ENCODE results near the gene CLK4. TPM values are rescaled to one million over a fixed set of nuclear protein-coding genes. Genes with fewer than 3 reads are reported as not detected.

CLK4 gene
- total RNA-seq, 1 experiment from 2014 or later, result 23.8 TPM

DNA sequence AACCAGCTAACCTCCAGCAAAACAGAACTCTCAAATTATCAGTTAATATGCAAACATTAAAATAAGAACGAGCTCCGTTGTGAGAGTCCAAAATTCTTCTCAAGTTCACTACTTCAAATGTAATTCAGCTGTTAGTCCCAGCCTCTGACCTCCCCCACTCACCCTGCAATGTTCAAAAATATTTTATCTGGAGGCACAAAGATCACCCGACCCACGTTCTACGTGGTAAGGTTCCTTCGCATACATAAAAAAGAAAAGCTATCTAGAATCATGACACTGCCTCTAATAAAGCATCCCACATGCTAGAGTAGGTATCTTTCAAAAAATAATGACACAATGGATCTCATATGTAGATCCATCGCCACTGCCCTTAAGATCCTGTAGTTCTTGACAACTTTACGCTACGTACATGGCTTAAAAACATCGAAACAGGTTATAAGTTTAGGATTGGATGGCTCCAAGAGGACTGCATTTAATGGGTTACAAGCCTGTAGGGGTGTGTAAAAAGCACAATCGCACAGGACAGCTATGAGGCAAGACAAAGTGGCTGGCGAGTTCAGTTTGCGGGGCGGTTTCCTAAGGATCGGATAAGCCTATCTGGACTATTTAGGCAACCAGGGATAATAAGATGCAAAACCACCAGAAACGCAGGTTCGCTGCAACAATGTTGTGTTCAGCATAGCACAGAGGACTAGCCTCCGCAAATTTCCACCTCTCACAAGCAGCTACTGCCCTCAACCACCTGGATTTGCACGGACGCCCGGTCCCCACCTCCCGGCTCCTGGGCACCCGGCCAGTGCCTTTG, 969 bp downstream of the CLK4 start:
- peaks cover 57% of the 10 kb centered on the region for H3K79me2 ChIP-seq (ENCODE audit: low read length)

GRCh38 chr5:178624631-178625546, 2.0 kb downstream of the CLK4 start:
- TF ChIP-seq EZH2phosphoT487 (IDR thresholded peaks at IDR 0.05; ENCODE audit: borderline replicate concordance, low read length) (no peak), CTCF (conservative IDR thresholded peaks at IDR 0.05; ENCODE audit: low read depth, low read length) (no peak), EZH2 (IDR thresholded peaks at IDR 0.05; ENCODE audit: low read length, unreplicated experiment) (no peak)
- H3K9me3 ChIP-seq (ENCODE audit: low read length), result no peaks in the 10 kb centered on the region
- ATAC-seq, result no peak
- H3K4me1 ChIP-seq (ENCODE audit: insufficient read depth, low read length), result peaks cover 27% of the 10 kb centered on the region
- peak overlapping the region; percentile 99 for H3K9ac ChIP-seq (ENCODE audit: low read length)
- H3K36me3 ChIP-seq (ENCODE audit: low read depth, low read length), result peaks cover 28% of the 10 kb centered on the region
- H3K4me3 ChIP-seq (ENCODE audit: low read length), result peak overlapping the region; percentile 87
- DNase-seq, result peak; percentile 50
- no peaks in the 10 kb centered on the region for H3K9me2 ChIP-seq (replicated peaks; ENCODE audit: low read length)
- H3K27ac ChIP-seq (ENCODE audit: low read length), result peak overlapping the region; percentile 79
- peaks cover 60% of the 10 kb centered on the region for H3K79me2 ChIP-seq (ENCODE audit: low read length)
- POLR2A ChIA-PET (ENCODE audit: unreplicated experiment), result no interaction called here
- H2AFZ ChIP-seq (ENCODE audit: low read length), result no peak overlapping the region
- no peaks in the 10 kb centered on the region for H3F3A ChIP-seq (ENCODE audit: low read length, unreplicated experiment)
- peak overlapping the region; percentile 91 for H3K4me2 ChIP-seq (ENCODE audit: low read length)
- H4K20me1 ChIP-seq (ENCODE audit: low read length), result peaks cover 13% of the 10 kb centered on the region; the same call in 1 of the 2 replicates
- intact Hi-C loops (cut with micrococcal nuclease), result loop anchor here (2.0 to 10.0 kb wide), 2 partner anchors 106 to 210 kb away; partner anchors contain the start of gene ZNF354A
- CTCF ChIA-PET, result interaction anchor here (1.1 kb wide), 1 partner anchor 106 kb away, joined by 4 read pairs; no protein-coding TSS in a partner anchor
- no TSS peak for BruUV-seq (replicated peaks)
- H3K27me3 ChIP-seq (ENCODE audit: low read length), result no peaks in the 10 kb centered on the region

More for the DNA sequence above, 969 bp downstream of the CLK4 start:
- ChIA-PET CTCF (no interaction called here), POLR2A (ENCODE audit: unreplicated experiment) (interaction anchor here (0.6 kb wide), 1 partner anchor 73 kb away, joined by 7 read pairs; no protein-coding TSS in a partner anchor)
- Histone ChIP-seq H3K4me1 (ENCODE audit: insufficient read depth, low read length) (peaks cover 35% of the 10 kb centered on the region), H2AFZ (ENCODE audit: low read length) (peak overlapping the region; percentile 82), H3K4me3 (ENCODE audit: low read length) (peak overlapping the region; percentile 87), H3K9ac (ENCODE audit: low read length) (peak overlapping the region; percentile 99), H3K27ac (ENCODE audit: low read length) (peak overlapping the region; percentile 79), H3K9me2 (replicated peaks; ENCODE audit: low read length) (no peaks in the 10 kb centered on the region), H3F3A (ENCODE audit: low read length, unreplicated experiment) (no peaks in the 10 kb centered on the region), H4K20me1 (ENCODE audit: low read length) (peaks cover 13% of the 10 kb centered on the region; the same call in 1 of the 2 replicates), H3K27me3 (ENCODE audit: low read length) (no peaks in the 10 kb centered on the region), H3K36me3 (ENCODE audit: low read depth, low read length) (peaks cover 19% of the 10 kb centered on the region), H3K9me3 (ENCODE audit: low read length) (no peaks in the 10 kb centered on the region), H3K4me2 (ENCODE audit: low read length) (peak overlapping the region; percentile 91)
- ATAC-seq (peak; percentile 9), DNase-seq (peak; percentile 32)
- BruUV-seq (replicated peaks), result no TSS peak
- intact Hi-C loops (cut with micrococcal nuclease), result loop anchor here (2.0 to 10.0 kb wide), 3 partner anchors 105 to 393 kb away; partner anchors contain the start of genes PHYKPL and ZNF354A
- TF ChIP-seq CTCF (conservative IDR thresholded peaks at IDR 0.05; ENCODE audit: low read depth, low read length), result no peak
- TF ChIP-seq EZH2phosphoT487 (IDR thresholded peaks at IDR 0.05; ENCODE audit: borderline replicate concordance, low read length), result no peak
- no peak for TF ChIP-seq EZH2 (IDR thresholded peaks at IDR 0.05; ENCODE audit: low read length, unreplicated experiment)
